Neural progenitor cell (in vitro differentiated cells): ENCODE results near the gene OR6P1.

Source experiments
- EZH2 ChIP-seq: fragments of 200-600 bp; sonication (generic); IDR thresholded peaks from 2 replicates; pipeline ENCODE4 v1.6.1; 2017; ENCODE audit warnings: antibody characterized with exemption, mild to moderate bottlenecking, moderate library complexity
- EZH2phosphoT487 ChIP-seq: fragments of 200-600 bp; sonication (generic); IDR thresholded peaks from 2 replicates; pipeline ENCODE4 v1.6.1; 2017; ENCODE audit warnings: antibody characterized with exemption
- TF ChIP-seq, protein P1 (sequence below): fragments of 200-600 bp; sonication (generic); IDR thresholded peaks from 2 replicates; pipeline ENCODE4 v1.5.1; 2017; ENCODE audit warnings: antibody characterized with exemption, mild to moderate bottlenecking

DNA sequence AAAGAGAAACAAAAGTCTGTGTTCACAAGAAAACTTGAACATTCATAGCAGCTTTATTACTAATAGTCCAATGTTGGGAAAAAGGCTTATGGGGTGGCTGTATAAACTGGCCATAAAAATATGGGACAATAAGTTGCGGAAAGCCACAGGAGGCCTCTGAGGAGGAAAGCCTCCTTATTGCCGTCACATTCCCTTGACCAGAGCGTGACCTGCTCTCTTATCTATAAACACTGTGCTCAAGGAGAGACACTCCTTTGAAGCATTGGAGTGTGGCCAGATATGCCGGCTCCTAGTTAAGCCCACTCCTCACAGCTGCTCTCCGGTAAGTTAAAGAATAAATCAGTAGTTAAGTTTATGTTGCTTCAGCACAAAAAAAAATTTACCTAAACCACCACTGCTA is 35.9 kb downstream of the OR6P1 start:
- TF ChIP-seq, protein P1, sequence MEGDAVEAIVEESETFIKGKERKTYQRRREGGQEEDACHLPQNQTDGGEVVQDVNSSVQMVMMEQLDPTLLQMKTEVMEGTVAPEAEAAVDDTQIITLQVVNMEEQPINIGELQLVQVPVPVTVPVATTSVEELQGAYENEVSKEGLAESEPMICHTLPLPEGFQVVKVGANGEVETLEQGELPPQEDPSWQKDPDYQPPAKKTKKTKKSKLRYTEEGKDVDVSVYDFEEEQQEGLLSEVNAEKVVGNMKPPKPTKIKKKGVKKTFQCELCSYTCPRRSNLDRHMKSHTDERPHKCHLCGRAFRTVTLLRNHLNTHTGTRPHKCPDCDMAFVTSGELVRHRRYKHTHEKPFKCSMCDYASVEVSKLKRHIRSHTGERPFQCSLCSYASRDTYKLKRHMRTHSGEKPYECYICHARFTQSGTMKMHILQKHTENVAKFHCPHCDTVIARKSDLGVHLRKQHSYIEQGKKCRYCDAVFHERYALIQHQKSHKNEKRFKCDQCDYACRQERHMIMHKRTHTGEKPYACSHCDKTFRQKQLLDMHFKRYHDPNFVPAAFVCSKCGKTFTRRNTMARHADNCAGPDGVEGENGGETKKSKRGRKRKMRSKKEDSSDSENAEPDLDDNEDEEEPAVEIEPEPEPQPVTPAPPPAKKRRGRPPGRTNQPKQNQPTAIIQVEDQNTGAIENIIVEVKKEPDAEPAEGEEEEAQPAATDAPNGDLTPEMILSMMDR: no peak
- no peak for TF ChIP-seq EZH2phosphoT487
- no peak for TF ChIP-seq EZH2
